Peyer's patch (tissue), 4 donors: ENCODE measurements around the gene CCR5AS.

Experiments
- CTCF ChIP-seq, 6 experiments: fragments of 450-650 bp in 4 of 6; fragments of 200-600 bp in 2 of 6; sonication (generic) in 1 of 6; IDR thresholded peaks; one replicate each; pipeline ENCODE4 v1.5.1; 2017 to 2019; ENCODE audit warnings: antibody characterized with exemption in 6 of 6, mild to moderate bottlenecking in 3 of 6, moderate library complexity in 1 of 6
- POLR2A ChIP-seq, 2 donors: fragments of 450-650 bp; IDR thresholded peaks; one replicate each; pipeline ENCODE4 v1.5.1; 2017; ENCODE audit warnings: antibody characterized with exemption in 2 of 2, mild to moderate bottlenecking in 2 of 2, moderate library complexity in 2 of 2

GRCh38 chr3:46318207-46318927, 88.5 kb downstream of the CCR5AS start:
- TF ChIP-seq CTCF (IDR thresholded peaks at IDR 0.05): no peak
- TF ChIP-seq POLR2A (IDR thresholded peaks at IDR 0.05): no peak
